Fibroblast of lung (primary cell): Measurements from ENCODE around the gene TAF8.

ENCODE experiments used
- CTCF ChIP-seq, 2 donors: IDR thresholded peaks in 1 of 2; conservative IDR thresholded peaks in 1 of 2; 1 replicate in 1 of 2; 2 replicates in 1 of 2; pipeline ENCODE4 v1.5.1; 2011 to 2012; ENCODE audit warnings: low read length in 2 of 2, control low read depth in 1 of 2, inconsistent platforms in 1 of 2, low read depth in 1 of 2, mild to moderate bottlenecking in 1 of 2
- EZH2 ChIP-seq: IDR thresholded peaks from 2 replicates; pipeline ENCODE4 v1.5.1; 2012; ENCODE audit warnings: low read length, control low read depth, mild to moderate bottlenecking; ENCODE audit errors: missing control alignments

DNA sequence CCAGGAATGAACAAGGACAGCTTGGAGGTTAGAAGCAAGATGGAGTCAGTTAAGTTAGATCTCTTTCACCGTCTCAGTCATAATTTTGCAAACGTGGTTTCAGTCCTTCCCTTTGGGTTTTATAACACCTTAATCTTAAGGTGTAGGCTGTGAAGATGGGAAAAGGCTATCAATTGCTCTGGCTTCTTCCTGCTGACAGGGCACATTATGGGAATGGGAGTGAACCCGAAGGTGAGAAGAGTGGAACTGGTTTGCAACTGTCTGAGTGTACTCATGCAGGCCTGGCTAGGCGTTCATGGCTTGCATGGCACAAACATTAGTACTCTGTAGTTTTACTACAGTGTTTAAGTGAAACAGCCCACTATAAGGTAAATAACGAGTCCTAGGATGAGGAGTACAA is 9.4 kb downstream of the TAF8 start:
- TF ChIP-seq CTCF (conservative IDR thresholded peaks at IDR 0.05 in 1 of 2, IDR thresholded peaks at IDR 0.05 in 1 of 2; ENCODE audit: low read depth in 1 of 2, low read length in 2 of 2) (no peak), EZH2 (no peak)
